SKM-1 treated with dmso at 0.1 percent for 144 hours (cell line): ENCODE data around the gene RHAG.
"Not testable (repeated sequence)": the region's sequence is repeated elsewhere in the genome, so short reads cannot be mapped to it uniquely, and the experiment has no call there.

Experiments used
- DNase-seq: peaks from one replicate; lab custom pipeline; 2025; ENCODE audit not compliant: unreplicated experiment; lab: John Stamatoyannopoulos, UW

RHAG gene

GRCh38 chr6:49635978-49636712 lies 494 bp downstream of the RHAG start:
- no peak for DNase-seq

DNA sequence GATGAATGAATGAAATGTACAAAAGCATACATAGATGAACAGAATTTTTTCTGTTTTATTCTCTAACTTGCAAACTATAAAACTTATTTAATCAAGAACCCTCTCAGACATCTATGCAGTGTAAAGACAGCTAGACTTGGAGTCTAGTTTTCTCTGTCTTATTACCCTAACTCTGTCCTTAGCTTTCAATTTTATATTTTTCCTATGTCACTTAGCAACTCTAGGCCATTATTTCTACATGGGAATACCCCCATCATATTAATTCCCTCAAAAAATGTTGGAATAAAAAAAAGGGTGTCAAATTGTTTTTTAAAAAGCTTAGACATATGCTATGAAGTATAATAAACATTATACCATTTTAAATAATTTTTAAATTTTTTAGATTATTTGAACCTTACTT lies 1.2 kb downstream of the RHAG start:
- no peak for DNase-seq

GRCh38 chr6:49634836-49635218 lies 1.8 kb downstream of the RHAG start:
- DNase-seq: no peak

GRCh38 chr6:49634092-49634835 lies 2.4 kb downstream of the RHAG start:
- no peak for DNase-seq

GRCh38 chr6:49633541-49633940 lies 3.1 kb downstream of the RHAG start:
- no peak for DNase-seq

DNA sequence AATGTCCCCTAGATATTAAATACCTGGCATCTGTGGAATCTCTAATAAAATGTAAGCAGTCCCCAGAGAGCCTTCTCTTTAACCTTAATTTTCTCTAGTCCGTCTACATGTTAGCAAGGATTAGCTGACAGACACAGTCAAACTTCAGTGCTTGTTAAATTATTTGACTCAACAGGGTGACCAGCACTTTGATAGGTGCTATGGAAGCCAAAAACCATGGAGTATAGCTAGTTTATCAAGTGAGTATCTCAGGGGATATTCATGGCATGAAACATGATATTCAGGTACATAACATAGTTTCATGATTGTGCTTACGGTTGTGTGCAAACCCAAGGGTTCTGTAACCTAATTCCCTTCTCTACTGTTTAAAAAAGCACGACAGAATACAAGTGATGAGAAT lies 3.9 kb downstream of the RHAG start:
- DNase-seq: no peak

GRCh38 chr6:49629485-49630088 lies 7.1 kb downstream of the RHAG start:
- DNase-seq: not testable (repeated sequence)

DNA sequence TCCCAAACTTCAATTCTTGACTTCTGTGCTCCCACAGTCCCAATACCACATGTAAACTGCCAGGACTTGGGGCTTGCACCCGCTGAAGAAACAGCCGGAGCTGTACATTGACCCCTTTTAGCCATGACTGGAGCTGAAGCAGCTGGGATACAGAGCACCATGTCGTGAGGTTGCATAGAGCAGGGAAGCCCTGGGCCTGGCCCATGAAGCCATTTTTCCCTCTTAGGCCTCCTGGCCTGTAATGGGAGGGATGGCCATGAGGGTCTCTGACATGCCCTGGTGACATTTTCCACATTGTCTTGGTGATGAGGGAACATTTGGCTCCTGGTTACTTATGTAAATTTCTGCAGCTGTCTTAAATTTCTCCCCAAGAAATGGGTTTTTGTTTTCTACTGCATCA lies 9.8 kb downstream of the RHAG start:
- no peak for DNase-seq

DNA sequence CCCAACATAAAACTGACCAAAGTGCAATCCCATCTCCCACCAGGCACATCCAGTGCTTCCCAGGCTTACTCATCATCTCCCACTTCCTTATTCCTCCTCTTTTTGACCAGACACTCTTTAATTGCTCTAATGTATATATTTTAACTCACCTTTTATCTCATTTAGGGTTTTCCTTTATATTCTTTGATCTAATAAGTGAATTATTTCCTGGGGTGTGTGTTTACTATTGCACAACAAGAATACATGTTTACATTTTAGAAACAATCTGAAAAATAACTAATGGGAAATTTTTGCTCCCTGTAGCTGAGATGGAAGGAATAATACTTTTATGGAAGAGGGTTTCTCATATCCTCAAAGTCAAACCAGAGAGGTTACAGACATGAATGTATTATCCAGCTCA lies 18.4 kb downstream of the RHAG start:
- DNase-seq: no peak

DNA sequence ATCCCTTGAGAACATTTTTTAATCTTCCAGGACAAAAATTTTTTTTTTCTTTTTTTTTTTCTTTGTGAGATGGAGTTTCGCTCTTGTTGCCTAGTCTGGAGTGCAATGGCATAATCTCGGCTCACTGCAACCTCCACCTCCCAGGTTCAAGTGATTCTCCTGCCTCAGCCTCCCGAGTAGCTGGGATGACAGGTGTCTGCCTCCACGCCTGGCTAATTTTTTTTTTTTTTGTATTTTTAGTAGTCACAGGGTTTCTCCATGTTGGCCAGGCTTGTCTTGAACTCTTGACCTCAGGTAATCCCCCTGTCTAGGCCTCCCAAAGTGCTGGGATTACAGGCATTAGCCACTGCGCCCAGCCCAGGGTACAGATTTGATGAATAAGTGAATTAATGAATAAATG lies 22.5 kb downstream of the RHAG start:
- not testable (repeated sequence) for DNase-seq

GRCh38 chr6:49609285-49609684 lies 27.4 kb downstream of the RHAG start:
- DNase-seq: no peak

DNA sequence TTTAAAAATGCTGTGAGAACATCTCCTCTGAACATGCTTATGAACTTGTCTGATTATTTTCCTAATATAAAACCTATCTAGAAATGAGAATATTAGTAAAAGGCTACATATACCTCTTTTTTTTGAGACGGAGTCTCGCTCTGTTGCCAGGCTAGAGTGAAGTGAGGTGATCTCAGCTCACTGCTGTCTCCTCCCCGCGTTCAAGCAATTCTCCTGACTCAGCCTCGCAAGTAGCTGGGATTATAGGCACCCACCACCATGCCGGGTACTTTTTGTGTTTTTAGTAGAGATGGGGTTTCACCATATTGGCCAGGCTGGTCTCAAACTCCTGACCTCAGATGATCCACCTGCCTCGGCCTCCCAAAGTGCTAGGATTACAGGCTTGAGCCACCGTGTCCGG lies 28.4 kb downstream of the RHAG start:
- not testable (repeated sequence) for DNase-seq

DNA sequence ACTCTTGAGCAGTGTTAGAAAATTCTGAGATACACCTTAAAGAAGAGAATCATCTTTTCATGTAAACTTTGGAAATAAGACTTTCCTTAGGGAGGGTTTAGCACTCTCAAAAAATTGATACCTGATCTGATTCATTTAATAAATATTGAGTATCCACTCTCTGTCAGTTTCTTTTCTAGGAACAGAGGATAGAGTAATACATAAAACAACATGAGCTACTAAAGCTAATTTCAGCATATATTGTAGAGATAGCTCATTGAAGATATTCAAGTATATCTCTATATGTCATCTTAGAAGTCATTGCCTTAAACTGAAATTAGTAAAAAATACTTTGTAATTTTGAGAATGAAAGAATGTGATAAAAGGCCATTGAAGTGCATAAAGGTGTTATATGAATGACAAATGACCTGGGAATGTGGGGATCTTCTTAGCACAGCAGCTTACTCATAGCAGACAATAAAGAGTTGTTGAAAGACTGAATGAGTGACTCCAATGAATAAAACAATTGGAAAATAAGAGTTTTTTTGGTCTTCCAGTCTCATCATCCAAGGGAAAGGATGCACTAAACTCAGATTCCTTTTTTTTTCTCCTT lies 29.2 kb downstream of the RHAG start:
- no peak for DNase-seq

DNA sequence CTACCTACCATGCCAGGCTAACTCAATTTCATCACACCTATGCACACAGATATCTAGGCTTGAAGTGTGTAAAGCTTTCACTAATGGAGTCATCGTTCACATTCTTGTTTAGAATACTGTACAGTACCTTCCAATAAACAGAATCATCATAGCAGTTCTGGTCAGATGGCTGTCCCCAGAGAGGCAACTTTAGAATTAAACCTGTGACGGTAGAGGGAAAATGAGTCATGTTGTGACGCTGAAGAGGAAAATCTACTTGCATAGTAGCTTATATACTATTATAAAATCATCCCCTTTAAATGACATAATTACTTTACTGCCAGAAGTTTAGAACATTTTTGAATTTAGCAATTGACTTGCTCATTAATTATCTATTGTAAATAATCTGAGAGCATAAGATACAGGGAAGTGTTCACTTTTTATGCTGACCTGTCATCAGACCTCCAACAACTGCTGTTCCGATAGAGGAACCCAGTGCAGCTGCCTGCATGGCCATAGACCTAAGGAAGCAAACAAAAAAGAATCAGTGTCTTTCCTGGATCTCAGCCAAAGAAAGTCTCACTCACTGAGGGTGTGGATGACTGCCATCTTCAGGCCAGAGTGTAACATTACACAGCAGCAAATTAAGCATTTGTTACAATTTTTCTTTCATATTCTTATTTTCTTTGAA lies 29.8 kb downstream of the RHAG start:
- DNase-seq: peak; percentile 69

DNA sequence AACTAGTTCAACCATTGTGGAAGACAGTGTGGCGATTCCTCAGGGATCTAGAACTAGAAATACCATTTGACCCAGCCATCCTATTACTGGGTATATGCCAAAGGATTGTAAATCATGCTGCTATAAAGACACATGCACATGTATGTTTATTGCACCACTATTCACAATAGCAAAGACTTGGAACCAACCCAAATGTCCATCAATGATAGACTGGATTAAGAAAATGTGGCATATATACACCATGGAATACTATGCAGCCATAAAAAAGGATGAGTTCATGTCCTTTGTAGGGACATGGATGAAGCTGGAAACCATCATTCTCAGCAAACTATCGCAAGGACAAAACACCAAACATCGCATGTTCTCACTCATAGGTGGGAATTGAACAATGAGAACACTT lies 32.6 kb downstream of the RHAG start:
- DNase-seq: not testable (repeated sequence)

DNA sequence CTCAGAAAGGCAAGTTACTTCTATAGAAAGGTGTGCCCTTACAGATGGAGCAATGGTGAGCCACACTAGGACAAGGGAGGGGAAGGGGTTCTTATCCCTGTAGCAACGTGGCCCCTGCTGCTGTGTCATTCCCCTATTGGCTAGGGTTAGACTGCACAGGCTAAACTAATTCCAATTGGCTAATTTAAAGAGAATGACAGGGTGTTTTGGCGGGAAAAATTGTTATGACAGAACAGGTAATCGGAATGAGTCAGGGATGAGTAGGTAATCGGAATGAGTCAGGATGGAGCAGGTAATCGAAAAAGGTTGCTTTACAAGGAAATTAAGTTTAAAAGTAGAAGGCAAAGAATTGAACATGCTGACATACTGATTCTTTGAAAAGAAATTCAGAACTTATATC lies 49.4 kb downstream of the RHAG start:
- DNase-seq: not testable (repeated sequence)

DNA sequence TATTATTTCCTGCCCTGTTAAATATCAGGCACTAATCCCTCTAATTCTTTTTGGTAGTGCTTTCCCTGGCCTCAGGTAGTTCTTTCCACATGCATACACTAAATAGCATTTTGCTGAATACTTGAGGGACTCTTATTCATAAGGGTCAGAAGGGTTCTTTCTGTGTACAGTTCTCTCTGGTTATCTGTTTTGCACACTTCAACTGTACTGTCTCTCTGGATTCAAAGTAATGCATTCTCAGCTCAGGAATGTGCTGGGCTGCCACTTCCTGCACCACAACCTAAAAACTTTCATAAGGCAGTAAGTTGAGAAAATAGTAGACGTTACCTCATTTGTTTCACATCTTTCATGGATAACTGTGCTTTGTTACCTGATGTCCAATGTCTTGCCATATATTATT lies 54.1 kb downstream of the RHAG start:
- no peak for DNase-seq

DNA sequence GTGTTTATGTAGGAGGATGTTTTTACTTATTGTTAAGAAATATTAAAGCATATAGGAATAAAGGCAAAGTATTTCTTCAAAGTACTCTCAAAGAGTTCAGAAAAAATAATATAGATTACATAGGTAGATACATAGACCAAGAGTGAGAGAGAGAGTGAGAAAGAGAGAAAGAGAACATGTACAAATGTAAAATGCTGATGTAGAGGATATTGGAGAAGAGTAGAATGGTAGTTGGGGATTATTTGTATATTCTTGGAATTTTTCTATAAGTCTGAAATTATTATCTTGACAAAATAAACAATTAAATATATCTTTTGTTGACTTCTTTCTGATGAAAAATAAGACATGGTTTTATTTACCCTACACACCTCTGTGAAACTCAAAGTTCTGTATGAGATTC lies 57.0 kb downstream of the RHAG start:
- DNase-seq: no peak

DNA sequence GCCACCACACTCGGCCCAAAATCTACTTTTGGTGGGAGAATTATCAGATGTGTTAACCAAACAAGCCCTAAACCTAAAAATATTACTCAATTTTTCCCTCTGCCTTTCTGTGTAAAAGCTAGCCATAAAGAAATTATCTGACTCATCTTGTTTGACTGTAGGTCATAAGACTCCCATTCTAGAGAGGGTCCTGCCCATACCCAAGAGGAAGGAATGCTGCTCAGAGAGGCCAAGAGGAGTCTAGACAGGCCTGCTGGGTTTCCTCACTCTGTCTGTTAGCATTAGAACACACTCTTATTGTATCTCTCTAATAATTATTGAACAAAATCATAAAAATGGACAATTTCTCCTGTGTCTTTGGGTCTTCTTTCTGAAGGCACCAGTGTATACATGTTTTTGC lies 60.0 kb downstream of the RHAG start:
- no peak for DNase-seq

DNA sequence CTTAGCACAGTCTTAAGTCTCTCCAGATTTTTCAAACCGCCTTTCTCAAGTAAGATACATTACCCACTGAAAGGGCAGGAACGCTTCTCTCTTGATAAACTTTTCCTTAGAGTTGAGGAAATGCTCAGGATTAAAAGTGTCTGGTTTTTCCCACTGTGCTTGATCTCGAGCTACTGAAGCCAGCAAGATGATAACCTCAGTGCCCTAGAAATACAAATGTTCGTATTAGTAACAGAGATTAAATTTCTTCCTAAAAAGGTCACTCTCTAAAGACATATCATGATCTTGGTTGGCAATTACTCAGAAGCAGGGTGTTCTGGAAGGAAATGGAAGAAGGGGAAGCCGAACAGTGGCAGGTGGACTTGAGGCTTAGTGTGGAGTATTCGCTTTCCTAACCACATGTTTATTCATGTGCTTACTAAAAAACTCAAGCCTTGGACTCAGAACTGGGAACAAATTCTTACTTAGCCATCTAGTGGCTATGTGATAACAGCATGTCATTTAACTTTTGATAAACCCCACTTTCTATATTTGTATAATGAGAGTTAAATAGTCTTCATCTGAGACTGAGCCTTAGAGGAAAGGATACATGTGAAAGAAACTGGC lies 66.1 kb downstream of the RHAG start:
- DNase-seq: no peak

DNA sequence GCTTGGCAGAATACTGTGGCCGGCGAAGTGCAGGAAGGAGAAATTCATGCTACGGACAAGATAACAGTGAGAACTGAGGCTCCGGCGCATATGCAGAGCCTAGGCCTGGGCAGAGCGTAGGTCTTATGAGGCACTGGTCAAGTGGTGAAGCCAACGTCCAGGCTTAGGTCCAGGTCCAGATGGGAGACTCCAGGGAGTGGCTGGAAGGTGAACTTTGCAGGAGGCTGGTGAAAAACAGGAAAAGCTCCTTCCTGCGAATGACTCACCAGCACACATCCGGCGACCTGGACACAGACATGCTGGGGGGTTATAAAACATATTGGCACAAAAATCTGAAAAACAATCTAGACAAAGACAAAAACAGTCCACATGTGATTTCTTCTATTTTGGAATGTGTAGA lies 70.8 kb downstream of the RHAG start:
- no peak for DNase-seq
